Fibroblast of skin of left biceps (primary cell): ENCODE data around the gene PDE4D.

Experiments
- DNase-seq, 2 experiments: peaks; one replicate each; pipeline ENCODE4 v3.0.0-alpha.2; 2013; ENCODE audit warnings: low read depth in 2 of 2

PDE4D gene

GRCh38 chr5:59041355-59041754, 852.2 kb downstream of the PDE4D start:
- no peak for DNase-seq

- DNase-seq: no peak
These were observed 852.7 kb downstream of the PDE4D start for GRCh38 chr5:59040804-59041201.

GRCh38 chr5:59040024-59040803, 853.3 kb downstream of the PDE4D start:
- no peak for DNase-seq

GRCh38 chr5:59039296-59040023, 854.1 kb downstream of the PDE4D start:
- DNase-seq: peak in 1 of 2 experiments; percentile 32

GRCh38 chr5:59038798-59039295, 854.7 kb downstream of the PDE4D start:
- no peak for DNase-seq

- no peak for DNase-seq
These were observed 855.4 kb downstream of the PDE4D start for GRCh38 chr5:59037941-59038797.

- DNase-seq: no peak
These were observed 856.1 kb downstream of the PDE4D start for GRCh38 chr5:59037453-59037852.

- DNase-seq: no peak
These were observed 856.5 kb downstream of the PDE4D start for GRCh38 chr5:59037041-59037440.

- DNase-seq: peak; percentile 92
These were observed 857.1 kb downstream of the PDE4D start for GRCh38 chr5:59036274-59036961.

- DNase-seq: no peak
These were observed 857.8 kb downstream of the PDE4D start for GRCh38 chr5:59035681-59036080.

GRCh38 chr5:59034498-59035186, 858.9 kb downstream of the PDE4D start:
- DNase-seq: peak; percentile 45 to 62

GRCh38 chr5:59027145-59027907, 866.2 kb downstream of the PDE4D start:
- no peak for DNase-seq

- no peak for DNase-seq
These were observed 867.8 kb downstream of the PDE4D start for GRCh38 chr5:59025734-59026133.

- DNase-seq: no peak
These were observed 871.5 kb downstream of the PDE4D start for GRCh38 chr5:59021837-59022514.

GRCh38 chr5:59021286-59021673, 872.2 kb downstream of the PDE4D start:
- DNase-seq: no peak

- no peak for DNase-seq
These were observed 872.8 kb downstream of the PDE4D start for GRCh38 chr5:59020611-59021285.

- no peak for DNase-seq
These were observed 874.4 kb downstream of the PDE4D start for GRCh38 chr5:59019078-59019477.

- DNase-seq: no peak
These were observed 876.6 kb downstream of the PDE4D start for GRCh38 chr5:59016925-59017324.
